Nephron (organoid): Measurements from ENCODE around the gene BCAS2.
A peak's percentile ranks its signal among the peaks of the same experiment; 100 is the strongest.

Experiments used
- H3K27ac Mint-ChIP-seq, 3 experiments: 2 replicates each; pipeline ENCODE4 v1.8.0; 2020; ENCODE audit warnings: mixed read lengths in 3 of 3, mild to moderate bottlenecking in 2 of 3, moderate library complexity in 1 of 3
- H3K27me3 Mint-ChIP-seq: 2 replicates; pipeline ENCODE4 v1.8.0; 2021; ENCODE audit warnings: low read depth, mild to moderate bottlenecking, moderate library complexity, mixed read lengths
- H3K36me3 Mint-ChIP-seq: 2 replicates; pipeline ENCODE4 v1.8.0; 2020; ENCODE audit warnings: low read depth, mixed read lengths
- H3K4me1 Mint-ChIP-seq: 2 replicates; pipeline ENCODE4 v1.8.0; 2020; ENCODE audit warnings: mixed read lengths
- H3K4me3 Mint-ChIP-seq, 3 experiments: 2 replicates each; pipeline ENCODE4 v1.8.0; 2020; ENCODE audit warnings: mild to moderate bottlenecking in 3 of 3, mixed read lengths in 3 of 3, moderate library complexity in 2 of 3
- H3K9me3 Mint-ChIP-seq: 2 replicates; pipeline ENCODE4 v1.8.0; 2020; ENCODE audit warnings: mixed read lengths
- CTCF ChIP-seq, 3 experiments: fragments of 200-600 bp; sonication (generic); IDR thresholded peaks; one replicate each; pipeline ENCODE4 v1.5.0; 2021; ENCODE audit warnings: antibody characterized with exemption in 3 of 3; ENCODE audit not compliant: unreplicated experiment in 3 of 3

The BCAS2 gene

DNA sequence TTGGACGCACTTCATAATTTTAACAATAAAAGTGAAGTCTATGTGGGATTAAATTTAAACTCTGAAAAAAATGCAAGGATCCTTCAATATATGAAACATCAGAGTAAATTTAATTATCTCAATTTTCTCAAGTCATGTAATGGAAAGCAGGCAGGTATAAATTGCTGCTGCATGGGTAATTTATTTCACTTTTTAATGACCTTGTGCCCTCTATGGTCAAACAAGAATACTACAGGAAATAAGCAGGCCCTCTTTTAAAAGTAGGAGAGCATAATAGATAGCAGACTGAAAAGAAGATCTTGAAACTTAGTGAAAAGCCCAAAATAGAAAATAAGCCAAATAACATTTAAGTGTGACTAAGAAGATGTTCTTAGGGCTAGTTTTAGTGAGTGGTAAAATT is 22.9 kb downstream of the BCAS2 start:
- H3K36me3 Mint-ChIP-seq: no peaks in the 10 kb centered on the region

DNA sequence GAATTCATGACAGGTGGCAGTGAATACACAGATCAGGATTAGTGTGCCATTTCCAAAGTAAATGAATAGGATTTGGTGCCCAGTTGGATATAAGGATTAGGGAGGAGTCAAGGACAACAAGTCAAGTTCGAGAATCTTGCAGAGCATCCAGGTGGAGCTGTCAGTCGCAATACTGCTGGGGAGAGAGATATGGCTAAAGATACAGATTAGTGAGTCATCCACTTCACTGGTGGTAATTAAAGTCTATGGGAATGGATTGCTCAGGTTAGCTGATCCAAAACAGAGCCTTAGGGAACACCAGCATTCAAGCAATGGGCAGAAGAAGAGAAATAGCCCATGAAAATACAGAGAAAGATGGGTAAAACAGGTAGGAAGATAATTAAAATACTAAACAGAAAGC is 26.8 kb downstream of the BCAS2 start:
- no peaks in the 10 kb centered on the region for H3K36me3 Mint-ChIP-seq
- H3K27me3 Mint-ChIP-seq: no peaks in the 10 kb centered on the region
- TF ChIP-seq CTCF (IDR thresholded peaks at IDR 0.05; ENCODE audit: unreplicated experiment in 3 of 3): no peak
- no peaks in the 10 kb centered on the region for H3K4me1 Mint-ChIP-seq
- no peak overlapping the region for H3K4me3 Mint-ChIP-seq
- no peak overlapping the region for H3K27ac Mint-ChIP-seq
- H3K9me3 Mint-ChIP-seq: no peaks in the 10 kb centered on the region

More for the DNA sequence above, 22.9 kb downstream of the BCAS2 start:
- peak in 2 of 3 experiments; percentile 7 to 36 for TF ChIP-seq CTCF (IDR thresholded peaks at IDR 0.05; ENCODE audit: unreplicated experiment in 3 of 3)
- Mint-ChIP-seq H3K4me3 (no peak overlapping the region), H3K27ac (no peak overlapping the region), H3K4me1 (no peaks in the 10 kb centered on the region), H3K9me3 (no peaks in the 10 kb centered on the region), H3K27me3 (no peaks in the 10 kb centered on the region)

DNA sequence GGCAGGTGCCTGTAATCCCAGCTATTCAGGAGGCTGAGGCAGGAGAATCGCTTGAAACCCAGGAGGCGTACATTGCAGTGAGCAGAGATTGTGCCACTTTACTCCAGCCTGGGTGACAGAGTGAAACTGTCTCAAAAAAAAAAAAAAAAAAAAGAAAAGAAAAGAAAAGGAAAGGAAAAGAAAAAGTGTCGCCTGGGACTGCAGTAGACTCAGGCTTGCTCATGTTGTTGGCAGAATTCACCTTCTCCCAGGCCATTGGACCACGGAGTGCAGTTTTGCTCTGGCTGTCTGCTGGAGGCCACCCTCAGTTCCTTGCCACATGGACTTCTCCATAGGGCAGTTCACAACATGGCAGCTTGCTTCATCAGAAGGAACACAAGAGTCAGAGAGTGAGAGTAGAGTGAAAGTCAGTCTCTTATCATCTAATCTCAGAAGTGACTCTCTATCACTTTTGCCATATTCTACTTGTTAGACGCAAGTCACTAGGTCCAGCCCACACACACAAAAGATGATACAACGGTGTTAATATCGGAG is 29.2 kb downstream of the BCAS2 start:
- Mint-ChIP-seq H3K4me1 (no peaks in the 10 kb centered on the region), H3K9me3 (no peaks in the 10 kb centered on the region), H3K36me3 (no peaks in the 10 kb centered on the region), H3K4me3 (no peak overlapping the region), H3K27ac (no peak overlapping the region), H3K27me3 (no peaks in the 10 kb centered on the region)
- no peak for TF ChIP-seq CTCF (IDR thresholded peaks at IDR 0.05; ENCODE audit: unreplicated experiment in 3 of 3)

- no peaks in the 10 kb centered on the region for H3K9me3 Mint-ChIP-seq
- no peaks in the 10 kb centered on the region for H3K4me1 Mint-ChIP-seq
- no peaks in the 10 kb centered on the region for H3K27me3 Mint-ChIP-seq
- TF ChIP-seq CTCF (IDR thresholded peaks at IDR 0.05; ENCODE audit: unreplicated experiment in 3 of 3): no peak
- H3K4me3 Mint-ChIP-seq: no peak overlapping the region
- no peaks in the 10 kb centered on the region for H3K36me3 Mint-ChIP-seq
- H3K27ac Mint-ChIP-seq: no peak overlapping the region
These were observed 30.0 kb downstream of the BCAS2 start for GRCh38 chr1:114551400-114551799.

- H3K4me3 Mint-ChIP-seq: no peak overlapping the region
- H3K36me3 Mint-ChIP-seq: no peaks in the 10 kb centered on the region
- no peak overlapping the region for H3K27ac Mint-ChIP-seq
- H3K27me3 Mint-ChIP-seq: no peaks in the 10 kb centered on the region
- no peaks in the 10 kb centered on the region for H3K4me1 Mint-ChIP-seq
- no peaks in the 10 kb centered on the region for H3K9me3 Mint-ChIP-seq
- no peak for TF ChIP-seq CTCF (IDR thresholded peaks at IDR 0.05; ENCODE audit: unreplicated experiment in 3 of 3)
These were observed 31.1 kb downstream of the BCAS2 start for GRCh38 chr1:114550336-114550735.

DNA sequence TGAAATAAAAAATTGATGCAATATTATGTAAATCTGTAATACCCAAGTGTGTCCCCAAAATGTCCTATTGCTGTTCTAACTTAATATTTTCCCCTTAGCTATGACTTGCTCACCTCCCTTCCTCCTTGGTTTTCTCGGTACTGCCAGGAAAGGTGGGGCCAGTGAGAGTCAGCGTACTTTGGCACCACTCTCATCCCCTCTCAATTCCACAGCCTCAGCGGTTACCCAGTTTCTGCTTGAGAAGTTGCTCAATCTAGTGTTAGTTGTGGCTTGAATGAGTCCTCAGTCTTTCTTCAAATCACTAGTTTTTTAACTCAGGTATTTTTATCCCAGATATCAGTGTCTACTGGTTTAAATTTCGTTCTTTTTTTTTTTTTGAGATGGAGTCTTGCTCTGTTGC is 32.3 kb downstream of the BCAS2 start:
- no peaks in the 10 kb centered on the region for H3K27me3 Mint-ChIP-seq

More for the DNA sequence above, 32.3 kb downstream of the BCAS2 start:
- H3K36me3 Mint-ChIP-seq: no peaks in the 10 kb centered on the region
- TF ChIP-seq CTCF (IDR thresholded peaks at IDR 0.05; ENCODE audit: unreplicated experiment in 3 of 3): no peak
- no peak overlapping the region for H3K4me3 Mint-ChIP-seq
- H3K27ac Mint-ChIP-seq: no peak overlapping the region
- no peaks in the 10 kb centered on the region for H3K4me1 Mint-ChIP-seq
- no peaks in the 10 kb centered on the region for H3K9me3 Mint-ChIP-seq
